GM10266 (cell line): ENCODE measurements around the gene CASP10.

Source experiments
- DNase-seq: peaks from one replicate; pipeline ENCODE4 v3.0.0; 2012; ENCODE audit errors: extremely low spot score
- CTCF ChIP-seq: IDR thresholded peaks from 2 replicates; pipeline ENCODE4 v1.5.1; 2012; ENCODE audit warnings: mild to moderate bottlenecking, low read depth; ENCODE audit not compliant: control insufficient read depth, insufficient read depth; ENCODE audit errors: missing control alignments

CASP10 gene

DNA sequence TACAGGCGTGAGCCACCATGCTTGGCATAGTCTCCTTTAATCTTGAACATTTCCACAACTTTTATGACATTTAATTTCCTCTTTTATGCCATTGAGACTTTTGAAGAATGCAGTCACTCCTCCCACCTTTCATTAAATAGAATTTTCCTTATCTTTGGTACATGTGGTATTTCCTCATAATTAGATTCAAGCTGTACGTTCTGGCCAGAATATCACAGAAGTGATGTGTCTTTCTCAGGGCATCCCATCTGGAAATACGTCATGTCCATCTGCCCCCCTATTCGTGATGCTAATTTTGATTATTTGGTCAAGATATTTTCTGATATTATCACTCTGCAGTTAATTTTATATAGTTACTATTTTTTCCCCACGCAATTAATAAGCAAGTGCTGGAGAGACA, 16.9 kb downstream of the CASP10 start:
- TF ChIP-seq CTCF = no peak

DNA sequence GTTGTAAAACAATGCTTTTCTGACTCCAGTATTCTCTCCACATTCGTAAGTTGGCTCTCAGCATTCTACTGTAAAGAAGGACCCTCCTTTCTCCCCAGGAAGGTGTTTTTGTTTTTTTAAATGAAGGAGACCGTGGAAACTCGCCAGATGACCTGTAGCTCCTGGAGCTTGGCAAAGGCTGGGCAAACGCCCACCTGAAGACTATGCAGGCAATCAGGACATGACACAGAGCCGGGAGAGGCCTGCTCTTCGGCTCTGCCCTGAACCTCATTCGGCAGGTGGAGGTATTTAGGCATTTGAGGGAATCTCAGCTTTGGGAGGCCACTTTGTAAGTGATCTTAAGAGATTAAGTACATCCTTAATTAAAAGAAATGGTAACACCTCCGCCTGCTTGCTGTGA, 17.4 kb downstream of the CASP10 start:
- TF ChIP-seq CTCF = no peak

More for the DNA sequence above, 16.9 kb downstream of the CASP10 start:
- DNase-seq = no peak

DNA sequence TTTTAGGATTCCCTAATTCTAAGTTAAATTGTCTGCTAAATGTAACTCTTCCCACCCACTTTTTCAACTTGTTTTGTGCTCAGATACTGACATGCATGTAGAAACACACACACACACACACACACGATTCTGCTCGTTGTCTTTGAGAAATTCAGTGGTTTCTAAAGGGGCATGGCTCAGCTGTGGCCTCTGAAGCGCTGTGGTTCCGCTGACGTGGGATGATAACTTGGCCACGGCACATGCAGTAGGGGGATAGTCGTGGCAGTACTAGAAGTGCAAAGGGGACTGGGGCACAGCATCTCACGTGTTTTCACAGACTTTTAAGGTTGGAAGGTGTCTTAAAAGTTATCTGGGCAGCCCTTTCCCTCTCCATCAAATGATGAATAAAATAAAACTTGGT, 18.4 kb downstream of the CASP10 start:
- no peak for DNase-seq
- TF ChIP-seq CTCF = no peak

More for the DNA sequence above, 17.4 kb downstream of the CASP10 start:
- DNase-seq = no peak

DNA sequence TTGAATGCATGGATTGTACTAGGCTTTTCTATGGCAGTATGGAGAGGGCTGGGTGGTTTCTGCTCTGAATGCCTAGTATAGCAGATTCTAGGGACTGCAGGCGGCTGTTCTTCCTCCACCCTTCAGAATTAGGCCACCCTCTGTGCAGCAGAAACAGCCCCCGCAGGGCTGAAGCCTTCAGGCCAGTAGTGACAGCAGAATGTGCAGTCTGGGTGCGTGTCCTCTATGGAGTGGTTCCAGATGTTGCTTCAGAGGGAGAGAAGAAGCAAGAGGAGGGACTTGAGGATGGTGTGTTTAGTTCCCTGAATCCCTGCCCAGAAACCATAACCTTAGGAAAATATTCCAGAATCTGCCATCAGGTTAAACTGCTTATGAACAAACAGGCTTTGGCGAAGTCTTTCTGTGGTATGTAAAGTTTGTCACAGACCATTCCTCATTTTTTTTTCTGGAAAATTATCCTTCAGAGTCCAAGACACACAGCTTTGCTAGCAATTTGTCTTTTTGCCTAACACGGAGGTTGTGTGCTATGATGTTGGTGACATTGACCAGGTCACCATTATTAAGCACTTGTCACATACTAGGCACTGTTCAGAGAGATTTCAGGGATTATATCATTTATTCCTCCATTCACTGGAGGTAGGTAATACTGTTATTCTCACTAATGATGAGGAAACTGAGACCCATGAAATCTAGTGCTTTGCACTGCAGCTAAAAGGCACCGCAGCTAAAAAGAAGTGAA, 21.1 kb downstream of the CASP10 start:
- TF ChIP-seq CTCF = no peak
- DNase-seq = no peak

- TF ChIP-seq CTCF = no peak
- no peak for DNase-seq
Observed at GRCh38 chr2:201204655-201205514, 21.9 kb downstream of the CASP10 start.

DNA sequence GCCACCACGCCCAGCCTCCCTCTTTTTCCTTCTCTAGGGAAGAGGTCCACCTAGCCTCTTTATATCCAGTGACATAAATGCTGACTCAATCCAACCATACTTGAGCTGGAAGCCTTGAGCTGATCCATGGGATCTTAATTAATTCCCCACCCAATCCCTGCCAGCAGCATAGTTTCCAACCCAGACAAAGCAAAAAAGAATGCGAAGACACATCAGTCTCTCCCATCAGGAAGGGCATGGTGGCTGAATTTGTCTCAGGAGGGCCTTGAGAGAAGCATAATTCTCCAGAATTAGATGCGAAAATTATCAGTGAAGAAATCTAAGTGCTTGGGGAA, 22.5 kb downstream of the CASP10 start:
- DNase-seq = no peak
- no peak for TF ChIP-seq CTCF
